H1 (cell line): ENCODE data around the gene DBX2. TPM values are rescaled to one million over a fixed set of nuclear protein-coding genes. Genes with fewer than 3 reads are reported as not detected.

Experiments used
- CTCF ChIA-PET: fragments of 300-600 bp; sonication (Branson Sonifier 250); formaldehyde crosslinking; loops from one replicate; lab custom pipeline; 2021; ENCODE audit not compliant: partially characterized antibody; lab: Charles Lee
- POLR2A ChIA-PET: fragments of 300-600 bp; sonication (Branson Sonifier 250); formaldehyde crosslinking; loops from one replicate; lab custom pipeline; 2021; ENCODE audit warnings: inconsistent platforms; ENCODE audit not compliant: partially characterized antibody; lab: Charles Lee
- DNase-seq, 2 experiments: peaks; one replicate each; pipeline versions ENCODE4 v3.0.0 to v3.0.0-alpha.2; 2010 to 2022; ENCODE audit warnings: low spot score in 2 of 2, low read depth in 1 of 2, mixed read lengths in 1 of 2
- FAIRE-seq: peaks from 2 replicates; lab custom pipeline; 2011; peaks lifted over from hg19 to GRCh38; lab: Jason Lieb, UNC
- H2AFZ ChIP-seq: 2 replicates; pipeline ENCODE4 v1.8.1; 2012; ENCODE audit warnings: low read length, inconsistent platforms
- H2AK5ac ChIP-seq: 2 replicates; pipeline ENCODE4 v1.6.1; 2013; ENCODE audit warnings: low read depth, low read length
- H2BK120ac ChIP-seq: replicated peaks from 2 replicates; pipeline ENCODE3; 2013; ENCODE audit warnings: low read depth, low read length, inconsistent platforms
- H2BK12ac ChIP-seq: 2 replicates; pipeline ENCODE4 v1.6.1; 2013; ENCODE audit warnings: low read depth, low read length
- H2BK15ac ChIP-seq: 2 replicates; pipeline ENCODE4 v1.6.1; 2013; ENCODE audit warnings: low read length
- H2BK20ac ChIP-seq: 2 replicates; pipeline ENCODE4 v1.6.1; 2013; ENCODE audit warnings: low read length
- H2BK5ac ChIP-seq: 2 replicates; pipeline ENCODE4 v1.6.1; 2013; ENCODE audit warnings: low read depth, low read length
- H3K14ac ChIP-seq: 2 replicates; pipeline ENCODE4 v1.6.1; 2013; ENCODE audit warnings: inconsistent platforms; ENCODE audit not compliant: insufficient read length
- H3K18ac ChIP-seq: 2 replicates; pipeline ENCODE4 v1.6.1; 2013; ENCODE audit warnings: low read length; ENCODE audit errors: extremely low read depth
- H3K23ac ChIP-seq: 2 replicates; pipeline ENCODE4 v1.6.1; 2013; ENCODE audit warnings: inconsistent platforms; ENCODE audit not compliant: insufficient read length
- H3K23me2 ChIP-seq: 2 replicates; pipeline ENCODE4 v1.6.1; 2013; ENCODE audit warnings: low read depth, low read length
- H3K27ac ChIP-seq: 2 replicates; pipeline ENCODE4 v1.6.1; 2011; ENCODE audit warnings: low read depth, low read length, inconsistent platforms
- H3K27me3 ChIP-seq, 4 experiments: replicated peaks in 1 of 4; 1 replicate in 1 of 4; 2 replicates in 3 of 4; pipeline versions ENCODE4 v1.6.1 to v1.8.1; 2011 to 2013; ENCODE audit warnings: low read length in 3 of 4, mild to moderate bottlenecking in 3 of 4, inconsistent platforms in 2 of 4, mixed read lengths in 2 of 4, moderate library complexity in 1 of 4; ENCODE audit not compliant: control insufficient read depth in 3 of 4, insufficient read depth in 3 of 4; ENCODE audit errors: extremely low read depth in 1 of 4
- H3K36me3 ChIP-seq, 4 experiments: 2 replicates each; pipeline versions ENCODE4 v1.6.1 to v1.8.1; 2011 to 2013; ENCODE audit warnings: mild to moderate bottlenecking in 4 of 4, low read length in 3 of 4, moderate library complexity in 2 of 4, control low read depth in 1 of 4, inconsistent platforms in 1 of 4; ENCODE audit not compliant: insufficient read depth in 4 of 4, control insufficient read depth in 2 of 4
- H3K4ac ChIP-seq: replicated peaks from 2 replicates; pipeline ENCODE3; 2013; ENCODE audit warnings: low read length, low read depth, mixed read lengths, inconsistent platforms; ENCODE audit not compliant: insufficient read length
- H3K4me1 ChIP-seq, 4 experiments: replicated peaks in 1 of 4; 1 replicate in 1 of 4; 2 replicates in 3 of 4; pipeline versions ENCODE4 v1.6.1 to v1.8.1; 2011 to 2013; ENCODE audit warnings: low read length in 3 of 4, inconsistent platforms in 2 of 4, mixed read lengths in 1 of 4; ENCODE audit not compliant: insufficient read depth in 4 of 4, control insufficient read depth in 3 of 4
- H3K4me2 ChIP-seq, 2 experiments: 2 replicates each; pipeline versions ENCODE4 v1.6.1 to v1.8.1; 2011 to 2013; ENCODE audit warnings: low read depth in 2 of 2, low read length in 2 of 2, control low read depth in 1 of 2, inconsistent platforms in 1 of 2, mild to moderate bottlenecking in 1 of 2; ENCODE audit not compliant: insufficient read depth in 1 of 2
- H3K4me3 ChIP-seq, 4 experiments: fragments of 200-600, 300-600 bp in 1 of 4; sonication (generic), shearing (Covaris generic), sonication (Bioruptor Twin) in 1 of 4; 2 replicates each; pipeline versions ENCODE4 v1.5.1 to v1.8.1; 2011 to 2016; ENCODE audit warnings: low read length in 4 of 4, low read depth in 3 of 4, control low read depth in 2 of 4, inconsistent platforms in 2 of 4, mild to moderate bottlenecking in 2 of 4, mixed read lengths in 1 of 4, moderate library complexity in 1 of 4; ENCODE audit not compliant: insufficient read depth in 2 of 4; ENCODE audit errors: extremely low read depth in 1 of 4
- H3K56ac ChIP-seq: replicated peaks from 2 replicates; pipeline ENCODE3; 2013; ENCODE audit warnings: low read depth, mild to moderate bottlenecking, mixed read lengths, low read length, inconsistent platforms; ENCODE audit not compliant: insufficient read length
- H3K79me1 ChIP-seq: 2 replicates; pipeline ENCODE4 v1.6.1; 2013; ENCODE audit warnings: low read depth, low read length, control low read depth
- H3K79me2 ChIP-seq, 2 experiments: 2 replicates each; pipeline versions ENCODE4 v1.6.1 to v1.8.1; 2012 to 2013; ENCODE audit warnings: low read length in 2 of 2, mild to moderate bottlenecking in 2 of 2, inconsistent platforms in 1 of 2; ENCODE audit not compliant: insufficient read depth in 2 of 2, control insufficient read depth in 1 of 2
- H3K9ac ChIP-seq, 4 experiments: replicated peaks in 1 of 4; 1 replicate in 1 of 4; 2 replicates in 3 of 4; pipeline versions ENCODE4 v1.6.1 to v1.8.1; 2011 to 2013; ENCODE audit warnings: low read depth in 3 of 4, low read length in 3 of 4, control low read depth in 2 of 4, mild to moderate bottlenecking in 2 of 4, moderate library complexity in 2 of 4, inconsistent platforms in 1 of 4; ENCODE audit errors: extremely low read depth in 1 of 4
- H3K9me3 ChIP-seq, 2 experiments: 2 replicates each; pipeline versions ENCODE4 v1.6.1 to v1.8.1; 2012 to 2013; ENCODE audit warnings: mild to moderate bottlenecking in 2 of 2, moderate library complexity in 2 of 2, control low read depth in 1 of 2, inconsistent platforms in 1 of 2, low read depth in 1 of 2, low read length in 1 of 2, mixed read lengths in 1 of 2; ENCODE audit not compliant: insufficient read depth in 2 of 2
- H4K20me1 ChIP-seq, 2 experiments: replicated peaks in 1 of 2; 2 replicates each; pipeline versions ENCODE3 to v1.8.1; 2011 to 2013; ENCODE audit warnings: inconsistent platforms in 2 of 2, low read length in 2 of 2, mild to moderate bottlenecking in 1 of 2; ENCODE audit not compliant: insufficient read depth in 2 of 2, control insufficient read depth in 1 of 2
- H4K5ac ChIP-seq: 2 replicates; pipeline ENCODE4 v1.6.1; 2013; ENCODE audit warnings: low read length, low read depth, mixed read lengths, inconsistent platforms; ENCODE audit not compliant: insufficient read length
- H4K8ac ChIP-seq: 2 replicates; pipeline ENCODE4 v1.8.0; 2013; ENCODE audit warnings: mild to moderate bottlenecking, moderate library complexity, low read length, inconsistent platforms; ENCODE audit not compliant: insufficient read depth; ENCODE audit errors: extremely low read depth
- H4K91ac ChIP-seq: replicated peaks from 2 replicates; pipeline ENCODE3; 2013; ENCODE audit warnings: low read length, mixed read lengths, inconsistent platforms; ENCODE audit not compliant: insufficient read length
- ASH2L ChIP-seq: fragments of 200-600, 300-600 bp; sonication (generic); IDR thresholded peaks from one replicate; pipeline ENCODE4 v1.7.1; 2017; ENCODE audit warnings: low read length
- BCL11A ChIP-seq, 2 experiments: IDR thresholded peaks; one replicate each; pipeline ENCODE4 v1.6.1; 2011; ENCODE audit warnings: low read depth in 2 of 2, low read length in 2 of 2, mild to moderate bottlenecking in 2 of 2
- CEBPB ChIP-seq: IDR thresholded peaks from 2 replicates; pipeline ENCODE4 v1.6.1; 2012; ENCODE audit warnings: low read depth, low read length
- GABPA ChIP-seq: IDR thresholded peaks from 2 replicates; pipeline ENCODE4 v1.6.1; 2011; ENCODE audit warnings: mild to moderate bottlenecking, low read length, moderate library complexity, borderline replicate concordance; ENCODE audit not compliant: insufficient read depth
- KDM1A ChIP-seq: fragments of 200-600, 300-600 bp; sonication (generic); IDR thresholded peaks from 2 replicates; pipeline ENCODE4 v1.7.1; 2016; ENCODE audit warnings: mild to moderate bottlenecking, low read length, borderline replicate concordance
- SAP30 ChIP-seq: fragments of 300-600 bp; sonication (generic); IDR thresholded peaks from 2 replicates; pipeline ENCODE4 v1.7.1; 2012; ENCODE audit warnings: low read length, moderate library complexity, mild to moderate bottlenecking, inconsistent platforms; ENCODE audit not compliant: insufficient read depth, insufficient replicate concordance
- SP1 ChIP-seq: IDR thresholded peaks from 2 replicates; pipeline ENCODE4 v1.6.1; 2011; ENCODE audit warnings: low read depth, low read length
- ZNF274 ChIP-seq: IDR thresholded peaks from 2 replicates; pipeline ENCODE4 v1.7.0; 2012; ENCODE audit warnings: low read length, borderline replicate concordance; ENCODE audit errors: extremely low read depth
- WGBS, 2 experiments: shearing (Covaris generic) in 1 of 2; methylation state at CpG; one replicate each; pipeline versions ENCODE4 v1.1.6 to v1.1.7; 2013 to 2015; ENCODE audit warnings: low lambda C conversion rate in 2 of 2, mixed read lengths in 2 of 2, inconsistent platforms in 1 of 2, low coverage in 1 of 2, missing lambda C conversion rate in 1 of 2; ENCODE audit not compliant: insufficient replicate concordance in 2 of 2, insufficient coverage in 1 of 2, insufficient read length in 1 of 2; ENCODE audit errors: extremely low coverage in 1 of 2, missing lambda C conversion rate in 1 of 2; 5-methylcytosine and 5-hydroxymethylcytosine counted together
- polyA plus RNA-seq, 7 experiments: library from polyadenylated mRNA; depleted of rRNA in 3 of 7; stranded (reverse) in 5 of 7; unstranded in 2 of 7; fragments of >200 nt in 5 of 7; fragments of 200-250 nt in 2 of 7; gene quantifications; 1 replicate in 5 of 7; 2 replicates in 1 of 7; 4 replicates in 1 of 7; pipeline versions ENCODE4 v1.2.1 to v1.2.3, GENCODE V29; 2011 to 2013; ENCODE audit warnings: missing spikeins in 2 of 7, mixed read lengths in 2 of 7
- total RNA-seq: library from RNA; stranded (reverse); fragmentation: NEBNext Ultra II Directional; extraction: Animal tissue kit (Norgen Biotek cat#: 25700); gene quantifications from 2 replicates; pipeline ENCODE4 v1.2.1, GENCODE V29; 2021
- TF ChIP-seq, protein P1 (sequence below): IDR thresholded peaks from 2 replicates; pipeline ENCODE4 v1.6.1; 2012; ENCODE audit warnings: low read length, inconsistent platforms
- TF ChIP-seq, protein P2 (sequence below), 3 experiments: IDR thresholded peaks; 1 replicate in 2 of 3; 2 replicates in 1 of 3; pipeline versions ENCODE4 v1.5.1 to v1.6.1; 2011; ENCODE audit warnings: low read length in 3 of 3, mild to moderate bottlenecking in 3 of 3, inconsistent platforms in 2 of 3, low read depth in 1 of 3, moderate library complexity in 1 of 3; ENCODE audit not compliant: insufficient read depth in 1 of 3; ENCODE audit errors: control extremely low read depth in 1 of 3

Gene DBX2
- total and polyA plus RNA-seq, 2 of the 8 experiments (the other 6 are each of a cell fraction or from before 2014, with no cell fraction given): 0.06 TPM; not detected in 1

- Histone ChIP-seq H3K27me3 (no peaks in the 10 kb centered on the region), H4K5ac (no peak overlapping the region), H2BK20ac (no peak overlapping the region), H3K23ac (no peak overlapping the region), H3K36me3 (no peaks in the 10 kb centered on the region), H3K9ac (no peak overlapping the region), H4K20me1 (no peaks in the 10 kb centered on the region), H2BK12ac (no peak overlapping the region), H3K56ac (no peak overlapping the region), H2BK120ac (no peak overlapping the region), H3K14ac (no peak overlapping the region), H4K8ac (no peak overlapping the region), H3K18ac (no peak overlapping the region), H2BK5ac (no peak overlapping the region), H3K27ac (no peak overlapping the region), H4K91ac (no peak overlapping the region), H2BK15ac (no peak overlapping the region), H3K9me3 (no peaks in the 10 kb centered on the region), H3K4ac (no peak overlapping the region), H3K4me1 (no peaks in the 10 kb centered on the region), H3K4me2 (no peak overlapping the region), H3K79me1 (no peaks in the 10 kb centered on the region), H3K23me2 (no peaks in the 10 kb centered on the region), H2AFZ (no peak overlapping the region), H3K79me2 (no peaks in the 10 kb centered on the region), H2AK5ac (no peak overlapping the region), H3K4me3 (no peak overlapping the region)
- CTCF ChIA-PET: interaction anchor here (0.7 to 1.7 kb wide), 3 partner anchors 13 to 103 kb away, joined by 3 read pairs; no protein-coding TSS in a partner anchor
- WGBS, 2 experiments: 94% methylated on average over 1 of the region's 1 CpG; no CpG with 5 or more reads in 1 of the 2 experiments
- DNase-seq: no peak
- FAIRE-seq: no peak
- POLR2A ChIA-PET: no interaction called here
- TF ChIP-seq, protein P1, sequence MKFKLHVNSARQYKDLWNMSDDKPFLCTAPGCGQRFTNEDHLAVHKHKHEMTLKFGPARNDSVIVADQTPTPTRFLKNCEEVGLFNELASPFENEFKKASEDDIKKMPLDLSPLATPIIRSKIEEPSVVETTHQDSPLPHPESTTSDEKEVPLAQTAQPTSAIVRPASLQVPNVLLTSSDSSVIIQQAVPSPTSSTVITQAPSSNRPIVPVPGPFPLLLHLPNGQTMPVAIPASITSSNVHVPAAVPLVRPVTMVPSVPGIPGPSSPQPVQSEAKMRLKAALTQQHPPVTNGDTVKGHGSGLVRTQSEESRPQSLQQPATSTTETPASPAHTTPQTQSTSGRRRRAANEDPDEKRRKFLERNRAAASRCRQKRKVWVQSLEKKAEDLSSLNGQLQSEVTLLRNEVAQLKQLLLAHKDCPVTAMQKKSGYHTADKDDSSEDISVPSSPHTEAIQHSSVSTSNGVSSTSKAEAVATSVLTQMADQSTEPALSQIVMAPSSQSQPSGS: no peak
- TF ChIP-seq SP1: no peak
- no peak for TF ChIP-seq KDM1A
- no peak for TF ChIP-seq BCL11A (IDR thresholded peaks at IDR 0.05; ENCODE audit: low read depth in 2 of 2, low read length in 2 of 2)
- TF ChIP-seq, protein P2, sequence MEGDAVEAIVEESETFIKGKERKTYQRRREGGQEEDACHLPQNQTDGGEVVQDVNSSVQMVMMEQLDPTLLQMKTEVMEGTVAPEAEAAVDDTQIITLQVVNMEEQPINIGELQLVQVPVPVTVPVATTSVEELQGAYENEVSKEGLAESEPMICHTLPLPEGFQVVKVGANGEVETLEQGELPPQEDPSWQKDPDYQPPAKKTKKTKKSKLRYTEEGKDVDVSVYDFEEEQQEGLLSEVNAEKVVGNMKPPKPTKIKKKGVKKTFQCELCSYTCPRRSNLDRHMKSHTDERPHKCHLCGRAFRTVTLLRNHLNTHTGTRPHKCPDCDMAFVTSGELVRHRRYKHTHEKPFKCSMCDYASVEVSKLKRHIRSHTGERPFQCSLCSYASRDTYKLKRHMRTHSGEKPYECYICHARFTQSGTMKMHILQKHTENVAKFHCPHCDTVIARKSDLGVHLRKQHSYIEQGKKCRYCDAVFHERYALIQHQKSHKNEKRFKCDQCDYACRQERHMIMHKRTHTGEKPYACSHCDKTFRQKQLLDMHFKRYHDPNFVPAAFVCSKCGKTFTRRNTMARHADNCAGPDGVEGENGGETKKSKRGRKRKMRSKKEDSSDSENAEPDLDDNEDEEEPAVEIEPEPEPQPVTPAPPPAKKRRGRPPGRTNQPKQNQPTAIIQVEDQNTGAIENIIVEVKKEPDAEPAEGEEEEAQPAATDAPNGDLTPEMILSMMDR (IDR thresholded peaks at IDR 0.05; ENCODE audit: control extremely low read depth in 1 of 3, insufficient read depth in 1 of 3, low read depth in 1 of 3, low read length in 3 of 3): no peak
- no peak for TF ChIP-seq SAP30
- no peak for TF ChIP-seq ASH2L
- no peak for TF ChIP-seq CEBPB
- TF ChIP-seq ZNF274: no peak
- TF ChIP-seq GABPA: no peak
These were observed 33.0 kb downstream of the DBX2 start for GRCh38 chr12:45017916-45018315.
